Activated T-cell treated with anti-CD3 and anti-CD28 coated beads for 48 hours (primary cell): ENCODE data around the gene UBE2B.
"Not testable (repeated sequence)": the region's sequence is repeated elsewhere in the genome, so short reads cannot be mapped to it uniquely, and the experiment has no call there.

Experiments
- DNase-seq: peaks from one replicate; pipeline ENCODE4 v3.0.0-alpha.2; 2020; ENCODE audit warnings: low read depth

UBE2B gene

GRCh38 chr5:134398609-134399155, 27.3 kb downstream of the UBE2B start:
- DNase-seq = no peak

- DNase-seq = no peak
Measured at GRCh38 chr5:134403951-134404350, 32.6 kb downstream of the UBE2B start.

- DNase-seq = peak; percentile 6
Measured at GRCh38 chr5:134406390-134406789, 35.0 kb downstream of the UBE2B start.

GRCh38 chr5:134409321-134409720, 38.0 kb downstream of the UBE2B start:
- DNase-seq = no peak

GRCh38 chr5:134410822-134411221, 39.5 kb downstream of the UBE2B start:
- DNase-seq = no peak

GRCh38 chr5:134411228-134411545, 39.8 kb downstream of the UBE2B start:
- no peak for DNase-seq

- peak; percentile 90 for DNase-seq
Measured at GRCh38 chr5:134411546-134412266, 40.3 kb downstream of the UBE2B start, which contains the start of gene CDKN2AIPNL. Gene CDKN2AIPNL, minus strand, starts transcription at chr5:134411881. Its CDS starts 27 bp downstream, at chr5:134411854.

GRCh38 chr5:134413046-134413445, 41.7 kb downstream of the UBE2B start:
- no peak for DNase-seq

GRCh38 chr5:134417707-134418106, 46.3 kb downstream of the UBE2B start:
- DNase-seq = no peak

GRCh38 chr5:134418958-134419357, 47.6 kb downstream of the UBE2B start:
- DNase-seq = no peak

GRCh38 chr5:134420343-134420742, 49.0 kb downstream of the UBE2B start:
- DNase-seq = no peak

- not testable (repeated sequence) for DNase-seq
Measured at GRCh38 chr5:134421038-134421437, 49.7 kb downstream of the UBE2B start.

GRCh38 chr5:134422791-134423365, 51.5 kb downstream of the UBE2B start:
- no peak for DNase-seq

GRCh38 chr5:134423376-134423775, 52.0 kb downstream of the UBE2B start:
- DNase-seq = no peak

- DNase-seq = no peak
Measured at GRCh38 chr5:134426361-134426760, 55.0 kb downstream of the UBE2B start.

GRCh38 chr5:134427540-134428041, 56.2 kb downstream of the UBE2B start:
- no peak for DNase-seq

GRCh38 chr5:134430001-134430569, 58.7 kb downstream of the UBE2B start:
- DNase-seq = no peak

- DNase-seq = peak; percentile 31
Measured at GRCh38 chr5:134432174-134432573, 60.8 kb downstream of the UBE2B start.

GRCh38 chr5:134432677-134433359, 61.4 kb downstream of the UBE2B start:
- DNase-seq = no peak

- no peak for DNase-seq
Measured at GRCh38 chr5:134435560-134435959, 64.2 kb downstream of the UBE2B start.

GRCh38 chr5:134436523-134437339, 65.4 kb downstream of the UBE2B start:
- peak; percentile 48 for DNase-seq
